A549 treated with Mapracorat at 1 μM for 4 hours (cell line): Measurements from ENCODE around the gene PPIF. TPM values are rescaled to one million over a fixed set of nuclear protein-coding genes. Genes with fewer than 3 reads are reported as not detected.

Experiments used
- total RNA-seq: library from RNA; stranded (reverse); fragments of 200-300 nt; extraction: Qiagen RNA extraction; gene quantifications from 5 replicates; pipeline ENCODE4 v1.2.3, GENCODE V29; 2022

Gene PPIF
- total RNA-seq, result 130 to 189 TPM (median 140 TPM) in 5 replicates

GRCh38 chr10:79347226-79347893 lies at the start of gene PPIF:
Gene PPIF (plus strand): TSS chr10:79347469. CDS start chr10:79347549, 80 bp downstream.

Other genes starting within 250 kb of the PPIF start
- 2.6 to 4.4 TPM (median 3.8 TPM) in 5 replicates for gene ZCCHC24, start 98.2 kb downstream of the PPIF start, total RNA-seq
- 2.1 to 4.1 TPM (median 2.2 TPM) in 5 replicates for gene EIF5AL1, start 165.1 kb downstream of the PPIF start, total RNA-seq
- not detected in 5 replicates for gene SFTPA2, start 212.9 kb downstream of the PPIF start, total RNA-seq